Measurements from ENCODE around the gene ACVRL1. TPM values are rescaled to one million over a fixed set of nuclear protein-coding genes. Genes with fewer than 3 reads are reported as not detected.

Gene ACVRL1
- total and polyA plus RNA-seq, 10 of the 15 experiments (the other 5 are each of a cell fraction or from before 2014, with no cell fraction given), result not detected

- intact Hi-C loops (cut with micrococcal nuclease; ENCODE audit: unreplicated experiment), result no loop called here
- no peak overlapping the region for H3K4me2 ChIP-seq (ENCODE audit: control insufficient read depth, insufficient read depth)
- TF ChIP-seq EGR1 (IDR thresholded peaks at IDR 0.05; ENCODE audit: borderline replicate concordance in 1 of 2, low read depth in 2 of 2, low read length in 2 of 2) (no peak), JUND (IDR thresholded peaks at IDR 0.05; ENCODE audit: low read depth, low read length) (no peak), PAX8 (IDR thresholded peaks at IDR 0.05) (no peak), TAF1 (IDR thresholded peaks at IDR 0.05; ENCODE audit: borderline replicate concordance, low read depth, low read length) (no peak), KAT2A (conservative IDR thresholded peaks at IDR 0.05; ENCODE audit: control insufficient read depth, low read depth, low read length) (no peak), MXI1 (IDR thresholded peaks at IDR 0.05; ENCODE audit: low read depth, low read length) (no peak), NBN (IDR thresholded peaks at IDR 0.05) (no peak), HCFC1 (IDR thresholded peaks at IDR 0.05; ENCODE audit: low read length) (no peak), NFYA (IDR thresholded peaks at IDR 0.05; ENCODE audit: borderline replicate concordance, low read depth, low read length) (no peak), RELB (IDR thresholded peaks at IDR 0.05; ENCODE audit: low read depth) (no peak)
- TF ChIP-seq, protein P1, sequence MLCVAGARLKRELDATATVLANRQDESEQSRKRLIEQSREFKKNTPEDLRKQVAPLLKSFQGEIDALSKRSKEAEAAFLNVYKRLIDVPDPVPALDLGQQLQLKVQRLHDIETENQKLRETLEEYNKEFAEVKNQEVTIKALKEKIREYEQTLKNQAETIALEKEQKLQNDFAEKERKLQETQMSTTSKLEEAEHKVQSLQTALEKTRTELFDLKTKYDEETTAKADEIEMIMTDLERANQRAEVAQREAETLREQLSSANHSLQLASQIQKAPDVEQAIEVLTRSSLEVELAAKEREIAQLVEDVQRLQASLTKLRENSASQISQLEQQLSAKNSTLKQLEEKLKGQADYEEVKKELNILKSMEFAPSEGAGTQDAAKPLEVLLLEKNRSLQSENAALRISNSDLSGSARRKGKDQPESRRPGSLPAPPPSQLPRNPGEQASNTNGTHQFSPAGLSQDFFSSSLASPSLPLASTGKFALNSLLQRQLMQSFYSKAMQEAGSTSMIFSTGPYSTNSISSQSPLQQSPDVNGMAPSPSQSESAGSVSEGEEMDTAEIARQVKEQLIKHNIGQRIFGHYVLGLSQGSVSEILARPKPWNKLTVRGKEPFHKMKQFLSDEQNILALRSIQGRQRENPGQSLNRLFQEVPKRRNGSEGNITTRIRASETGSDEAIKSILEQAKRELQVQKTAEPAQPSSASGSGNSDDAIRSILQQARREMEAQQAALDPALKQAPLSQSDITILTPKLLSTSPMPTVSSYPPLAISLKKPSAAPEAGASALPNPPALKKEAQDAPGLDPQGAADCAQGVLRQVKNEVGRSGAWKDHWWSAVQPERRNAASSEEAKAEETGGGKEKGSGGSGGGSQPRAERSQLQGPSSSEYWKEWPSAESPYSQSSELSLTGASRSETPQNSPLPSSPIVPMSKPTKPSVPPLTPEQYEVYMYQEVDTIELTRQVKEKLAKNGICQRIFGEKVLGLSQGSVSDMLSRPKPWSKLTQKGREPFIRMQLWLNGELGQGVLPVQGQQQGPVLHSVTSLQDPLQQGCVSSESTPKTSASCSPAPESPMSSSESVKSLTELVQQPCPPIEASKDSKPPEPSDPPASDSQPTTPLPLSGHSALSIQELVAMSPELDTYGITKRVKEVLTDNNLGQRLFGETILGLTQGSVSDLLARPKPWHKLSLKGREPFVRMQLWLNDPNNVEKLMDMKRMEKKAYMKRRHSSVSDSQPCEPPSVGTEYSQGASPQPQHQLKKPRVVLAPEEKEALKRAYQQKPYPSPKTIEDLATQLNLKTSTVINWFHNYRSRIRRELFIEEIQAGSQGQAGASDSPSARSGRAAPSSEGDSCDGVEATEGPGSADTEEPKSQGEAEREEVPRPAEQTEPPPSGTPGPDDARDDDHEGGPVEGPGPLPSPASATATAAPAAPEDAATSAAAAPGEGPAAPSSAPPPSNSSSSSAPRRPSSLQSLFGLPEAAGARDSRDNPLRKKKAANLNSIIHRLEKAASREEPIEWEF (IDR thresholded peaks at IDR 0.05; ENCODE audit: insufficient replicate concordance, low read depth, low read length), result no peak
- H3K4me3 ChIP-seq, result no peak overlapping the region
- no peaks in the 10 kb centered on the region for H3K36me3 ChIP-seq (ENCODE audit: control insufficient read depth in 2 of 2, insufficient read depth in 2 of 2, low read length in 1 of 2)
- H3K27me3 ChIP-seq (replicated peaks in 1 of 2; ENCODE audit: control insufficient read depth in 2 of 2, insufficient read depth in 2 of 2, low read length in 1 of 2), result 0 out of 4 replicates have a peak, but pooled peaks cover 0 to 6% of the 10 kb centered on the region in 2 experiments
- H3K9me3 ChIP-seq (replicated peaks; ENCODE audit: control insufficient read depth, insufficient read depth, low read length), result no peaks in the 10 kb centered on the region; the same call in 2 of the 3 replicates
- H3K79me2 ChIP-seq (ENCODE audit: control insufficient read depth, insufficient read depth, low read length), result no peaks in the 10 kb centered on the region
- SMC1A ChIA-PET (ENCODE audit: uncharacterized antibody, unreplicated experiment), result interaction anchor here (1.3 kb wide), 1 partner anchor 12 kb away, joined by 3 read pairs; no protein-coding TSS in a partner anchor
- WGBS (ENCODE audit: insufficient coverage, insufficient replicate concordance, low lambda C conversion rate, missing lambda C conversion rate), result 21% methylated on average over 4 of the region's 4 CpGs
- CTCF ChIA-PET, result interaction anchor here (0.6 kb wide), 1 partner anchor 34 kb away, joined by 3 read pairs; no protein-coding TSS in a partner anchor
- in situ Hi-C loops (cut with MboI), result no loop called here
- ATAC-seq, result no peak
- no TSS peak for BruUV-seq (replicated peaks)
- RAD21 ChIA-PET (ENCODE audit: unreplicated experiment), result no interaction called here
- no peak overlapping the region for H2AFZ ChIP-seq (ENCODE audit: control insufficient read depth, low read depth, low read length)
- no peak for DNase-seq (ENCODE audit: low read depth, low spot score)
- FAIRE-seq, result no peak
- POLR2A ChIA-PET, result no interaction called here
- no peaks in the 10 kb centered on the region for H4K20me1 ChIP-seq (ENCODE audit: control insufficient read depth, insufficient read depth)
- no peak overlapping the region for H3K9ac ChIP-seq (ENCODE audit: control insufficient read depth, insufficient read depth, low read length)
- no peak overlapping the region for H3K27ac ChIP-seq (ENCODE audit: control insufficient read depth, insufficient read depth)
- H3K4me1 ChIP-seq (ENCODE audit: control insufficient read depth, insufficient read depth, low read length), result no peaks in the 10 kb centered on the region
Measured at GRCh38 chr12:51959921-51960320, 52.6 kb downstream of the ACVRL1 start.

All from GM12878 (cell line).